Measurements from ENCODE around the gene GLIS2. TPM values are rescaled to one million over a fixed set of nuclear protein-coding genes. Genes with fewer than 3 reads are reported as not detected.

GLIS2 gene
- total and polyA plus RNA-seq, 2 of the 4 experiments (the other 2 are of a cell fraction): 0.36 to 8.4 TPM

DNA sequence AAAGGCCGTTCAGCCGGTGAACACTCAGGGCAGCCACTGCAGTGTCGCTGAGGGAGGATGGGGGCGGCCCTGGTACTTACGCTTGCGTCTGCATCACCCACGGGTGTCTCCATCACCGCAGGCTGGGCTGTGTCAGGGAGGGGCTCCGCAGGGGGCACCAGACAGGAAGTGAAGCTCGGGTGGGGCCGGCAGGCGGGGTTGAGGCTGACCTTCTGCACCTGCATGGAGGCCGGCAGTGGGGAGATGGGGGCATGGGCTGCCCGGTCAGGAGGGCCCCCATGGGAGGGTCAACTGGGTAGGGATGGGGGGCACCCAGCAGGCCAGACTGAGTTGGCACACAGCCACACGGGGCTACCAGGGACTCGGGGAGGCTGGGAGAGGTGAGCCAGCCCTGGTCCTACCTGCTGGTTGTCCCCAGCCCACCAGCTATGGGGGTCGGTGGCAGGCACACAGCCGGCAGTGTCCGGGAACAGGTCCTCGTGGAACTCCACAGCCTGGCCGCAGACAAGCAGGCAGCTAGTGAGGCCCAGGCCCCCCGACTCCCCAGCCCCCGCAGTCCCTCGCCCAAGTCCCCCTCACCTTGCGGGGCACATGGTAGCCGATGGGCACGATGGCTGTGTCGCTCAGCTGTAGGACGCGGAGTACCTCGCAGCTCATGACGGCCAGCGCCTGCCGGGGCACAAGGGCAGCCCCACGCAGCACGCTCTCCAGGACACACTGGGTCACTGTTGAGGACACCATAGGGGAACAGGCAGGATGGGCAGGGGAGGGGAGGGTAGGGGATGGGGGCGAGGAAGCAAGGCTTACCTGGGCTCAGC lies 48.5 kb downstream of the GLIS2 start:
- Histone ChIP-seq H3K4ac (ENCODE audit: low read depth, low read length) (no peak overlapping the region), H3K79me1 (ENCODE audit: low read depth in 1 of 2, low read length in 2 of 2) (peaks cover 0 to 19% of the 10 kb centered on the region in 2 experiments; a peak in 2 of 4 replicates), H2BK5ac (ENCODE audit: low read depth, low read length, poor library complexity, severe bottlenecking) (no peak overlapping the region), H2AK9ac (replicated peaks; ENCODE audit: low read depth, low read length, poor library complexity) (no peak overlapping the region), H2AK5ac (ENCODE audit: low read depth, low read length) (no peak overlapping the region), H3K14ac (replicated peaks; ENCODE audit: low read depth, low read length) (no peak overlapping the region), H3K18ac (ENCODE audit: low read depth, low read length) (no peak overlapping the region), H4K8ac (ENCODE audit: low read depth in 2 of 2, low read length in 2 of 2) (no peak overlapping the region), H3K27me3 (ENCODE audit: control insufficient read depth, insufficient read depth, low read length) (no peaks in the 10 kb centered on the region), H3K4me1 (ENCODE audit: control insufficient read depth, insufficient read depth, low read length) (peaks cover 11% of the 10 kb centered on the region), H4K20me1 (ENCODE audit: insufficient read depth, low read length) (peaks cover 5% of the 10 kb centered on the region; the same call in 1 of the 2 replicates), H3K9me3 (ENCODE audit: control insufficient read depth, insufficient read depth, low read length) (no peaks in the 10 kb centered on the region), H4K5ac (ENCODE audit: low read depth, low read length) (no peak overlapping the region), H2BK120ac (ENCODE audit: low read depth, low read length) (no peak overlapping the region), H3K27ac (ENCODE audit: insufficient read depth, low read length) (no peak overlapping the region), H2BK20ac (ENCODE audit: low read depth, low read length) (no peak overlapping the region), H3K9me1 (ENCODE audit: insufficient read depth, low read length) (peaks cover 12% of the 10 kb centered on the region; the same call in 1 of the 2 replicates), H4K91ac (ENCODE audit: insufficient read depth, low read depth, low read length) (no peak overlapping the region), H3K4me3 (ENCODE audit: insufficient read depth, low read depth, low read length) (no peak overlapping the region), H2BK15ac (ENCODE audit: low read depth, low read length) (no peak overlapping the region), H3K9ac (ENCODE audit: low read depth, low read length) (no peak overlapping the region), H3K56ac (ENCODE audit: extremely low read depth, insufficient read depth, low read length) (no peak overlapping the region), H3K23ac (ENCODE audit: low read depth, low read length) (no peak overlapping the region), H3K4me2 (ENCODE audit: low read depth, low read length) (no peak overlapping the region), H2AFZ (replicated peaks; ENCODE audit: low read length, poor library complexity) (no peak overlapping the region), H3K36me3 (ENCODE audit: control insufficient read depth, insufficient read depth, low read length) (peaks cover 6% of the 10 kb centered on the region; the same call in 1 of the 2 replicates)
- ChIA-PET CTCF (no interaction called here), POLR2A (ENCODE audit: unreplicated experiment) (no interaction called here)
- dilution Hi-C loops (cut with HindIII; ENCODE audit: low sequenced_read_pairs, unreplicated experiment): no loop called here
- BruUV-seq (replicated peaks): no TSS peak
- 95% methylated on average over 16 of the region's 37 CpGs; no CpG with 5 or more reads in 1 of the 2 experiments for WGBS, 2 experiments (ENCODE audit: extremely low coverage in 2 of 2, insufficient read length in 1 of 2)
- intact Hi-C loops (cut with micrococcal nuclease): no loop called here
- DNase-seq (no peak), ATAC-seq (ENCODE audit: low read depth) (no peak)
- TF ChIP-seq FOS (IDR thresholded peaks at IDR 0.05; ENCODE audit: low read depth, low read length): no peak
- no peak for TF ChIP-seq POLR2A (IDR thresholded peaks at IDR 0.05; ENCODE audit: low read depth, low read length)
- no peak for TF ChIP-seq MAFK (IDR thresholded peaks at IDR 0.05; ENCODE audit: low read depth, low read length)
- no peak for TF ChIP-seq NFE2L2 (IDR thresholded peaks at IDR 0.05; ENCODE audit: low read depth, low read length)
- TF ChIP-seq CEBPB (IDR thresholded peaks at IDR 0.05; ENCODE audit: low read depth, low read length): no peak
- no peak for TF ChIP-seq BHLHE40 (IDR thresholded peaks at IDR 0.05; ENCODE audit: low read depth, low read length)
- TF ChIP-seq, protein P1, sequence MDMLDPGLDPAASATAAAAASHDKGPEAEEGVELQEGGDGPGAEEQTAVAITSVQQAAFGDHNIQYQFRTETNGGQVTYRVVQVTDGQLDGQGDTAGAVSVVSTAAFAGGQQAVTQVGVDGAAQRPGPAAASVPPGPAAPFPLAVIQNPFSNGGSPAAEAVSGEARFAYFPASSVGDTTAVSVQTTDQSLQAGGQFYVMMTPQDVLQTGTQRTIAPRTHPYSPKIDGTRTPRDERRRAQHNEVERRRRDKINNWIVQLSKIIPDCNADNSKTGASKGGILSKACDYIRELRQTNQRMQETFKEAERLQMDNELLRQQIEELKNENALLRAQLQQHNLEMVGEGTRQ (IDR thresholded peaks at IDR 0.05; ENCODE audit: low read depth, low read length): no peak
- no peak for TF ChIP-seq RCOR1 (IDR thresholded peaks at IDR 0.05; ENCODE audit: insufficient replicate concordance, low read length)
- TF ChIP-seq SMC3 (IDR thresholded peaks at IDR 0.05; ENCODE audit: low read depth, low read length): no peak
- TF ChIP-seq RAD21 (IDR thresholded peaks at IDR 0.05; ENCODE audit: low read length): no peak
- no peak for TF ChIP-seq RFX5 (IDR thresholded peaks at IDR 0.05; ENCODE audit: low read depth, low read length)
- TF ChIP-seq, protein P2, sequence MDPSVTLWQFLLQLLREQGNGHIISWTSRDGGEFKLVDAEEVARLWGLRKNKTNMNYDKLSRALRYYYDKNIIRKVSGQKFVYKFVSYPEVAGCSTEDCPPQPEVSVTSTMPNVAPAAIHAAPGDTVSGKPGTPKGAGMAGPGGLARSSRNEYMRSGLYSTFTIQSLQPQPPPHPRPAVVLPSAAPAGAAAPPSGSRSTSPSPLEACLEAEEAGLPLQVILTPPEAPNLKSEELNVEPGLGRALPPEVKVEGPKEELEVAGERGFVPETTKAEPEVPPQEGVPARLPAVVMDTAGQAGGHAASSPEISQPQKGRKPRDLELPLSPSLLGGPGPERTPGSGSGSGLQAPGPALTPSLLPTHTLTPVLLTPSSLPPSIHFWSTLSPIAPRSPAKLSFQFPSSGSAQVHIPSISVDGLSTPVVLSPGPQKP (IDR thresholded peaks at IDR 0.05; ENCODE audit: borderline replicate concordance, low read depth, low read length): no peak
- no peak for TF ChIP-seq MAZ (IDR thresholded peaks at IDR 0.05; ENCODE audit: borderline replicate concordance, low read depth, low read length)
- no peak for TF ChIP-seq CHD1 (IDR thresholded peaks at IDR 0.05; ENCODE audit: low read depth, low read length)
- TF ChIP-seq, protein P3, sequence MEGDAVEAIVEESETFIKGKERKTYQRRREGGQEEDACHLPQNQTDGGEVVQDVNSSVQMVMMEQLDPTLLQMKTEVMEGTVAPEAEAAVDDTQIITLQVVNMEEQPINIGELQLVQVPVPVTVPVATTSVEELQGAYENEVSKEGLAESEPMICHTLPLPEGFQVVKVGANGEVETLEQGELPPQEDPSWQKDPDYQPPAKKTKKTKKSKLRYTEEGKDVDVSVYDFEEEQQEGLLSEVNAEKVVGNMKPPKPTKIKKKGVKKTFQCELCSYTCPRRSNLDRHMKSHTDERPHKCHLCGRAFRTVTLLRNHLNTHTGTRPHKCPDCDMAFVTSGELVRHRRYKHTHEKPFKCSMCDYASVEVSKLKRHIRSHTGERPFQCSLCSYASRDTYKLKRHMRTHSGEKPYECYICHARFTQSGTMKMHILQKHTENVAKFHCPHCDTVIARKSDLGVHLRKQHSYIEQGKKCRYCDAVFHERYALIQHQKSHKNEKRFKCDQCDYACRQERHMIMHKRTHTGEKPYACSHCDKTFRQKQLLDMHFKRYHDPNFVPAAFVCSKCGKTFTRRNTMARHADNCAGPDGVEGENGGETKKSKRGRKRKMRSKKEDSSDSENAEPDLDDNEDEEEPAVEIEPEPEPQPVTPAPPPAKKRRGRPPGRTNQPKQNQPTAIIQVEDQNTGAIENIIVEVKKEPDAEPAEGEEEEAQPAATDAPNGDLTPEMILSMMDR (conservative IDR thresholded peaks at IDR 0.05; ENCODE audit: low read depth, low read length): no peak
- in situ Hi-C loops (cut with MboI; ENCODE audit: low sequenced_read_pairs): loop anchor here (5.0 kb wide), 1 partner anchor 33 kb away; no protein-coding TSS in a partner anchor

All from IMR-90 (cell line).